ENCODE results near the gene S100A12. TPM values are rescaled to one million over a fixed set of nuclear protein-coding genes. Genes with fewer than 3 reads are reported as not detected.

The S100A12 gene
- total and polyA plus RNA-seq, 9 of the 15 experiments (the other 6 are each of a cell fraction or from before 2014, with no cell fraction given), result not detected

DNA sequence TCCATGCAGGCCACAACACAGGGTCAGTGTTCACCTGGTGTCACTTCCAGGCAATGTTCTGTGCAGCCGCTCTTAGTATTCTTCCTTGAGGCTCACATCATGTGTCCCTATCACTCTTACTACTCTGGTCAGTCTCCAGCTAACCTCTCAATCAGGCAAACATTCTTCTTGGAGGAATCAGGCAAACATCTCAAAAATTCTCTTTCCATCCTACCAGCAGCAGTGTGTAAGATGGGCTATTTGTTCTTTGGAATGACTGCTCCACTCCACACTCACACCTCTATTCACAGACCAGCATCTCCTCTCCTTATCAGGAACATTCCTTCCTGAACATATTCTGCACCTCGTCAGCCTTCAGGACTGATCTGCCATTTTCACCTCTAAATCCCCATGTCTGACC is 44.9 kb upstream of the S100A12 start (continued):
- TF ChIP-seq, protein P1, sequence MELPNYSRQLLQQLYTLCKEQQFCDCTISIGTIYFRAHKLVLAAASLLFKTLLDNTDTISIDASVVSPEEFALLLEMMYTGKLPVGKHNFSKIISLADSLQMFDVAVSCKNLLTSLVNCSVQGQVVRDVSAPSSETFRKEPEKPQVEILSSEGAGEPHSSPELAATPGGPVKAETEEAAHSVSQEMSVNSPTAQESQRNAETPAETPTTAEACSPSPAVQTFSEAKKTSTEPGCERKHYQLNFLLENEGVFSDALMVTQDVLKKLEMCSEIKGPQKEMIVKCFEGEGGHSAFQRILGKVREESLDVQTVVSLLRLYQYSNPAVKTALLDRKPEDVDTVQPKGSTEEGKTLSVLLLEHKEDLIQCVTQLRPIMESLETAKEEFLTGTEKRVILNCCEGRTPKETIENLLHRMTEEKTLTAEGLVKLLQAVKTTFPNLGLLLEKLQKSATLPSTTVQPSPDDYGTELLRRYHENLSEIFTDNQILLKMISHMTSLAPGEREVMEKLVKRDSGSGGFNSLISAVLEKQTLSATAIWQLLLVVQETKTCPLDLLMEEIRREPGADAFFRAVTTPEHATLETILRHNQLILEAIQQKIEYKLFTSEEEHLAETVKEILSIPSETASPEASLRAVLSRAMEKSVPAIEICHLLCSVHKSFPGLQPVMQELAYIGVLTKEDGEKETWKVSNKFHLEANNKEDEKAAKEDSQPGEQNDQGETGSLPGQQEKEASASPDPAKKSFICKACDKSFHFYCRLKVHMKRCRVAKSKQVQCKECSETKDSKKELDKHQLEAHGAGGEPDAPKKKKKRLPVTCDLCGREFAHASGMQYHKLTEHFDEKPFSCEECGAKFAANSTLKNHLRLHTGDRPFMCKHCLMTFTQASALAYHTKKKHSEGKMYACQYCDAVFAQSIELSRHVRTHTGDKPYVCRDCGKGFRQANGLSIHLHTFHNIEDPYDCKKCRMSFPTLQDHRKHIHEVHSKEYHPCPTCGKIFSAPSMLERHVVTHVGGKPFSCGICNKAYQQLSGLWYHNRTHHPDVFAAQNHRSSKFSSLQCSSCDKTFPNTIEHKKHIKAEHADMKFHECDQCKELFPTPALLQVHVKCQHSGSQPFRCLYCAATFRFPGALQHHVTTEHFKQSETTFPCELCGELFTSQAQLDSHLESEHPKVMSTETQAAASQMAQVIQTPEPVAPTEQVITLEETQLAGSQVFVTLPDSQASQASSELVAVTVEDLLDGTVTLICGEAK (IDR thresholded peaks at IDR 0.05), result no peak
- TF ChIP-seq, protein P1 (CRISPR knock-in tag; IDR thresholded peaks at IDR 0.05), result no peak
- TF ChIP-seq ZNF224 (CRISPR knock-in tag; IDR thresholded peaks at IDR 0.05) (no peak), NCOA1 (IDR thresholded peaks at IDR 0.05; ENCODE audit: low read depth) (no peak), ZNF77 (CRISPR knock-in tag; IDR thresholded peaks at IDR 0.05) (no peak), ZNF347 (CRISPR knock-in tag; IDR thresholded peaks at IDR 0.05; ENCODE audit: low read depth) (no peak), BDP1 (IDR thresholded peaks at IDR 0.05; ENCODE audit: insufficient read depth, insufficient read length) (no peak), HDAC1 (IDR thresholded peaks at IDR 0.05) (no peak)
- TF ChIP-seq, protein P2, sequence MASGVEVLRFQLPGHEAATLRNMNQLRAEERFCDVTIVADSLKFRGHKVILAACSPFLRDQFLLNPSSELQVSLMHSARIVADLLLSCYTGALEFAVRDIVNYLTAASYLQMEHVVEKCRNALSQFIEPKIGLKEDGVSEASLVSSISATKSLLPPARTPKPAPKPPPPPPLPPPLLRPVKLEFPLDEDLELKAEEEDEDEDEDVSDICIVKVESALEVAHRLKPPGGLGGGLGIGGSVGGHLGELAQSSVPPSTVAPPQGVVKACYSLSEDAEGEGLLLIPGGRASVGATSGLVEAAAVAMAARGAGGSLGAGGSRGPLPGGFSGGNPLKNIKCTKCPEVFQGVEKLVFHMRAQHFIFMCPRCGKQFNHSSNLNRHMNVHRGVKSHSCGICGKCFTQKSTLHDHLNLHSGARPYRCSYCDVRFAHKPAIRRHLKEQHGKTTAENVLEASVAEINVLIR (CRISPR knock-in tag; IDR thresholded peaks at IDR 0.05), result no peak
- TF ChIP-seq, protein P3, sequence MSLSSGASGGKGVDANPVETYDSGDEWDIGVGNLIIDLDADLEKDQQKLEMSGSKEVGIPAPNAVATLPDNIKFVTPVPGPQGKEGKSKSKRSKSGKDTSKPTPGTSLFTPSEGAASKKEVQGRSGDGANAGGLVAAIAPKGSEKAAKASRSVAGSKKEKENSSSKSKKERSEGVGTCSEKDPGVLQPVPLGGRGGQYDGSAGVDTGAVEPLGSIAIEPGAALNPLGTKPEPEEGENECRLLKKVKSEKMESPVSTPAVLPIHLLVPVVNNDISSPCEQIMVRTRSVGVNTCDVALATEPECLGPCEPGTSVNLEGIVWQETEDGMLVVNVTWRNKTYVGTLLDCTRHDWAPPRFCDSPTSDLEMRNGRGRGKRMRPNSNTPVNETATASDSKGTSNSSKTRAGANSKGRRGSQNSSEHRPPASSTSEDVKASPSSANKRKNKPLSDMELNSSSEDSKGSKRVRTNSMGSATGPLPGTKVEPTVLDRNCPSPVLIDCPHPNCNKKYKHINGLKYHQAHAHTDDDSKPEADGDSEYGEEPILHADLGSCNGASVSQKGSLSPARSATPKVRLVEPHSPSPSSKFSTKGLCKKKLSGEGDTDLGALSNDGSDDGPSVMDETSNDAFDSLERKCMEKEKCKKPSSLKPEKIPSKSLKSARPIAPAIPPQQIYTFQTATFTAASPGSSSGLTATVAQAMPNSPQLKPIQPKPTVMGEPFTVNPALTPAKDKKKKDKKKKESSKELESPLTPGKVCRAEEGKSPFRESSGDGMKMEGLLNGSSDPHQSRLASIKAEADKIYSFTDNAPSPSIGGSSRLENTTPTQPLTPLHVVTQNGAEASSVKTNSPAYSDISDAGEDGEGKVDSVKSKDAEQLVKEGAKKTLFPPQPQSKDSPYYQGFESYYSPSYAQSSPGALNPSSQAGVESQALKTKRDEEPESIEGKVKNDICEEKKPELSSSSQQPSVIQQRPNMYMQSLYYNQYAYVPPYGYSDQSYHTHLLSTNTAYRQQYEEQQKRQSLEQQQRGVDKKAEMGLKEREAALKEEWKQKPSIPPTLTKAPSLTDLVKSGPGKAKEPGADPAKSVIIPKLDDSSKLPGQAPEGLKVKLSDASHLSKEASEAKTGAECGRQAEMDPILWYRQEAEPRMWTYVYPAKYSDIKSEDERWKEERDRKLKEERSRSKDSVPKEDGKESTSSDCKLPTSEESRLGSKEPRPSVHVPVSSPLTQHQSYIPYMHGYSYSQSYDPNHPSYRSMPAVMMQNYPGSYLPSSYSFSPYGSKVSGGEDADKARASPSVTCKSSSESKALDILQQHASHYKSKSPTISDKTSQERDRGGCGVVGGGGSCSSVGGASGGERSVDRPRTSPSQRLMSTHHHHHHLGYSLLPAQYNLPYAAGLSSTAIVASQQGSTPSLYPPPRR (CRISPR knock-in tag; IDR thresholded peaks at IDR 0.05; ENCODE audit: borderline replicate concordance), result no peak
- TF ChIP-seq, protein P4, sequence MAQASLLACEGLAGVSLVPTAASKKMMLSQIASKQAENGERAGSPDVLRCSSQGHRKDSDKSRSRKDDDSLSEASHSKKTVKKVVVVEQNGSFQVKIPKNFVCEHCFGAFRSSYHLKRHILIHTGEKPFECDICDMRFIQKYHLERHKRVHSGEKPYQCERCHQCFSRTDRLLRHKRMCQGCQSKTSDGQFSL (CRISPR knock-in tag; IDR thresholded peaks at IDR 0.05), result no peak
- TF ChIP-seq, protein P4 (tag; IDR thresholded peaks at IDR 0.05), result no peak
